ENCODE results near the gene DPP8.
"Not testable (repeated sequence)": the region's sequence is repeated elsewhere in the genome, so short reads cannot be mapped to it uniquely, and the experiment has no call there.

DPP8 gene

DNA sequence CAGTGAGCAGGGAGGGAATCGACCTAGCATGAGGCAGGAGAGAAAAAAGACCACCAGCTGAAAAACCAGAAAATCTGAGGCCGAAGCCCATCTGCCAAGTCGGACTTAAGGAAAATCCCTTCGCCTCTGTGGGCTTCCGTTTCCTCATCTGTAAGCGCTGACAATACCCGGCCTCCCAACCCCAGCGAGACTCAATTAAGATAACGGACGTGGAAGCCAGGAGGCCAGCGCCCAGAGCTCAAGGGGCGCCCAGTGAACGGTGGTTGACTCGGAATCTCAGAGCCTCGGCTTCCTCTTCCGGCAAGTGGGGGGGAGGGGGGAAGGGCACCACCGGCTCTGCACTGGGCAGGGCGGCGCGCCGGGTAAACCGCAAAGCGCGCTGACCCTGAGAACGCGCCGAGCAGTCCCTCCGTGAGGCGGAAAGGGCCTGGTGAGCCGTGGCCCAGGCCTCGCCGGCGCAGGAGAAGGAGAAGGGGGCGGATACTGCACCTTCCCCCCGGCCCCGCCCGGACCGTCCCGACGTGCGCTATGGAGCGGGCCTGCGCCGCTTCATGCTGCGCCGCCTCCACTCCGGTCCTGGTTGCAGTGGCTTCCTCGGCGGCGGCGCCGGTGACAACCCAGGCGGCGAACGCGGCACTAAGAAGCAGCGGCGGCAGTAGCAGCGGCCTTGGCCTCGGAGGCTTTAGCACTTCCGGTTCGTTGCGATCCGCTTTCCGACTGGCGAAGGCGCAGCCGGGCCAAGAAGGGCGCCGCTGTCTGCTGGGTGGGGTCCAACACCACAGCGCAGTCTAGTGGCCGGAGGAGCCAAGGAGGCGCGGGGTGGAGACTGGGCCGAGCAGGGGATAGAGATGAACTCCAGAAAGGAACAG lies at the start of gene DPP8:
DPP8 (minus strand) TSS at position 693 of the 869 bp plus-strand sequence. CDS start 5,136 bp downstream, outside the sequence.
- DNase-seq (ENCODE audit: low read depth in 2 of 2), result peak; percentile 87 to 89

DNA sequence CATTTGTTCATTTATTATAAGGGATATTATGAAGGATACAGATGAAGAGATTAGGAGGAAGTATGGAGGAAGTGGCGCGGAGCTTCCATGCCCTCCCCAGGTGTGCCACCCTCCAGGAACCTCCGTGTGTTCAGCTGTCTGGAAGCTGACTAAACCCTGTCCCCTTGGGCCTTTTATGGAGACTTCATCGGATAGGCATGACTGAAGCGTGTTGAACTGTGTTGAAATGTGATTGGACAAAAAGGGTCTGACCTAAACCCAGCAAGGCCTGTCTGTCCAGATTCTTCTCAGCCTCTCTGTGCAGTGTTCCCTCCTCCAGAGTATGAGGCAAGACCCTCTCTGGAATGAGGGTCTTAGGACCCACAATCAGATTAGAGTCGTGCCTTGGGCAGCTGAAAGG lies 44.4 kb upstream of the DPP8 start:
- DNase-seq (ENCODE audit: low read depth in 2 of 2), result no peak

DNA sequence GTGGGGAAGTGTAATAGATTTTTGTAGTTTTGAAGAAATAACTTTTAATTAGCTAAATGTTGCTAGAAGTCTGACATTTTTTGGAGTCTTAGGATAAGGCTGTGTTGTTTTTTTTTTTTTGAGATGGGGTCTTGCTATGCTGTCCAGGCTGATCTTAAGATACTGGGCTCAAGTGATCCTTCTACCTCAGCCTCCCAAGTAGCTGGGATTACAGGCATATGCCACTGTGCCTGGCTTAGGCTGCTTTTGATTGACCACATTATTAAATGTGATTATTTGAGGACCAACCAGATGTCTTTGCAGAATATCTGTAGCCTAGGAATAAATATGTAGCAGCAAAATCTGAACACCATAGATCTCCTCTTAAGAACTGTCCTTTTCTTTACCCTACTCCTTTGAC lies 42.5 kb upstream of the DPP8 start:
- no peak for DNase-seq (ENCODE audit: low read depth in 2 of 2)

DNA sequence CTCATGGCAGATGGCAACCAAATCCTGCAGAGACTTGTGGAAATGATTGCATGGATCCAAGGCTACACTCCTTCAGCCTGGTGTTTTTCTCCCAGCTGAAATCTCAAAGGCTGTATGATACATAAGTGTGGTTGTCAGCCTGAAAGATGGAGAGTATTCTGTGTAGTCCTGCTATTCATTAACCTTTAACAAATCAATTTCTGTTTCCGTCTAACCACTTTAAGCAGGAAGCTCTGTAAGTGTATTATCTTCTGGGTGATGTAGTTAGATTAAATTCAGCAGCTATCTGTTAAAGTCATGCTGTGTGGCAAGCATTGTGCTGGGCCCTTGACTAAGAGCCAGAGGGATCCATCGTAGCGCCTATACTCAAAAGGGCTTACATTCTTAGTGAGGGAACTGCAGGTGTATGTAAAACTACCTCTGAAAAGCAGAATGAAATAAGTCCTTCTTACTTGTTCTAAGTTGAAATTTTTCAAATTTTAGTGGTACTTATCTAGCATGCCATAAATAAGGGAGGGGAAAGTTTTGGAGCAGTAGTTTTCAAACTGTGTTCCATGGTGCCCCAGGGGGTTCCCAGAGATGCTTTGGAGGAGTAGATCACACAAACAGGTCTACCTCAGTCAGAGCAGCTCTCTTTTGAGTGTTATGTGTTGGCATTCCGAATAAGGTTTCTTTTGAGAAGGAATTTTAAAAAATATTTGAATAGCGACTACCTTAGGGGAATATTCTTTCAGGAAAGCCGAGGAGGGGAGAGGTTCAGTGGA lies 41.7 kb upstream of the DPP8 start:
- no peak for DNase-seq (ENCODE audit: low read depth in 2 of 2)

DNA sequence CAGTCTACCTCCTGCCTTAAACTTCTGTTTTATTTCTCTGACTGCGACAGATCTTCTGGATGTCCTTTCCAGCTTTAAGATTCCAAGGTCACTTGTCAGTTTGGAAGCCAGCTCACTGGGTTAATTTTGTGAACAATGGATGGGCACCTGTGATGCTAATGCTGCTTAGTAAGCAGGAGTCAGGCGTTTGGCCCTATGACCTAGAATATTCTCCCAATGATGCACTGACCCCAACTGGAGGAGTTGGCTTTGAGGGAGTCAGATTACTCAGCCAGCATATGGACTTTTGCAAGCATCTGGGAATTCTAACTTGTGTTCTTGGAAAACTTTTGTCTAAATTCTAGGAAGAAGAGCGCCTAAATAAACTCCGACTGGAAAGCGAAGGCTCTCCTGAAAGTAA lies 40.8 kb upstream of the DPP8 start:
- no peak for DNase-seq (ENCODE audit: low read depth in 2 of 2)

DNA sequence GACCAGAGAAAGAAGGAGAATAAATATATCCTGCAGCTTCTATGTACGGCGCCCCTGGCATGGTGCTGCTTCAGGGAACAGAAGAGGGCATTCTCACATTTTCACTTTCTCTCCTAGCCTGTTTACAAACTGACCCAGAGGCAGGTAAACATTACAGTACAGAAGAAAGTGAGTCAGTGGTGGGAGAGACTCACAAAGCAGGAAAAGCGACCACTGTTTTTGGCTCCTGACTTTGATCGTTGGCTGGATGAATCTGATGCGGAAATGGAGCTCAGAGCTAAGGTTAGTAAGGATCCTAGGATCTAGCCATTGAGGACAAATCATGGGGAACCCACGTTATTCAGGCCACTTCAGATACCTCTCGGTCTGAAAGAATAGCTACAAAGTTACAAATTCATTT lies 39.1 kb upstream of the DPP8 start:
- DNase-seq (ENCODE audit: low read depth in 2 of 2), result no peak

DNA sequence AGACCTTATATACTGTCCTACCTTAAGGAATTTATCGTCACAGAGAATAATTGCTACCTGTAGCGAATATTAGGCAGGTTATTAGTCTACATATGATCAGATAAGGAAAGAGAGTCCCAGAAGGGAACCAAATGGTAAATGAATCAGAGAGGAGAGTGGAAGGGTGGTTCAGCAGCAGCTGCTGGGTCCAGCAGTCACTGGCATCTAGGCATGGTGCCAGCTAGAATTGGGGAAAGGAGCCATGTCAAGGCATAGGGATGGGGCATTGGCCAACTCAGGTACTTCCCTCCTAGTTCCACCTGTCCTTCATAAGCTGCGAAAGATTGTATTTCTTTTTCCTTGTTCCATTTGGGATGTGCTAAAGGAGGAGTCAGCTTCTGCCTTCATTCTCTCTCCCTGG lies 36.2 kb upstream of the DPP8 start:
- no peak for DNase-seq (ENCODE audit: low read depth in 2 of 2)

DNA sequence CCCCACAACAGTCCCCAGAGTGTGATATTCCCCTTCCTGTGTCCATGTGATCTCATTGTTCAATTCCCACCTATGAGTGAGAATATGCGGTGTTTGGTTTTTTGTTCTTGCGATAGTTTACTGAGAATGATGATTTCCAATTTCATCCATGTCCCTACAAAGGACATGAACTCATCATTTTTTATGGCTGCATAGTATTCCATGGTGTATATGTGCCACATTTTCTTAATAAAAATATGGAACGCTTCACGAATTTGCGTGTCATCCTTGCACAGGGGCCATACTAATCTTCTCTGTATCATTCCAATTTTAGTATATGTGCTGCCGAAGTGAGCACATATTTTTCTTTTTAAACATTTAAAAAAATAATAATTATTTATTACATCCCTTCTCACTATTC lies 35.4 kb upstream of the DPP8 start:
- DNase-seq (ENCODE audit: low read depth in 2 of 2), result not testable (repeated sequence)

DNA sequence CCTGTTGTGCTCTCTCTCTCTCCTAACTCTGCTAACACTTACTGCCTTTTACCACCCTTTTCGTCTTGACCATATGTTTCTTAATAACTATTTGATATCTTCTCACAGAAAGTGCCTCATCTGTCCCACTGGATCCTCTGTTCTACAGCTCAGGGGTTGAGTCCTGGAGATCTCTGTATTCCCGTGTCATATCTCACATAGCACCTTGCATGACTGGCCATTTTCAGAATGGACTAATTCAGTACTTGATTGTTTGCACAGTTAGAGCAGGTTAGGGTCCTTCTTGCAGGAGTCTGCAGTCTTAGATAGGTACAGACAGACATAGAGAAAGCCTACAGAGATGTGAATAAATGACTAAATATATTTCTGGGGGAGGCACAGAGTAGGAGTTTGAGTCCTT lies 33.7 kb upstream of the DPP8 start:
- DNase-seq (ENCODE audit: low read depth in 2 of 2), result no peak

DNA sequence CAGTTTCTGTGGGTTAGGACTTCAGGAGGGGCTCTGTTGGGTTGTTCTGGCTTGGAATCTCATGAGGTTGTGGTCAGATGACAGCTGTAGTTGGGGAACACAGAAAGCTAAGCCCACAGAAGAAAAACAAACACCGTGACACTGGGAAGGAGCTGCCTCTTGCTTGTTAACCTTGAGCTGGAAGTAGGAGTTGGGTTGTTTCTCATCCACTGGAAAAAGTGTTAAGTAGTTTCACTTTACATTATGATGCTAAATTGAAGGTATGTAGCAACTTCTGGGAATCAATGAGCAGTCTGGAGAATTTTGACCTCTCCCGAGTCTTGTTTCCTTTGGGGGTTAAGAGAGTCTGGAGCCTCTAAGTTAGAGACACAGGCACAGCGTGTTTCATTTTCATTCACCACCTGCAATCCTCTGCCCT lies 33.2 kb upstream of the DPP8 start:
- no peak for DNase-seq (ENCODE audit: low read depth in 2 of 2)

DNA sequence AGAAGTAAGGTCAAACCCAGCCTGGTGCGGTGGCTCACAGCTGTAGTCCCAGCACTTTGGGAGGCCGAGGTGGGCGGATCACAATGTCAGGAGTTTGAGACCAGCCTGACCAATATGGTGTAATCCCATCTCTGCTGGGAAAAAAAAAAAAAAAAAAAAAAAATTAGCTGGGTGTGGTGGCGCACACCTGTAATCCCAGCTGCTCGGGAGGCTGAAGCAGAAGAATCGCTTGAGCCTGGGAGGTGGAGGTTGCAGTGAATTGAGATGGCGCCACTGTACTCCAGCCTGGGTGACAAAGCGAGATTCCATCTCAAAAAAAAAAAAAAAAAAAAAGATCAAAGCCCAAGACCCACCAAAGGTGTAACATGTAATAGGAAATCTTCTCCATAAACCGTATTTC lies 31.8 kb upstream of the DPP8 start:
- not testable (repeated sequence) for DNase-seq (ENCODE audit: low read depth in 2 of 2)

DNA sequence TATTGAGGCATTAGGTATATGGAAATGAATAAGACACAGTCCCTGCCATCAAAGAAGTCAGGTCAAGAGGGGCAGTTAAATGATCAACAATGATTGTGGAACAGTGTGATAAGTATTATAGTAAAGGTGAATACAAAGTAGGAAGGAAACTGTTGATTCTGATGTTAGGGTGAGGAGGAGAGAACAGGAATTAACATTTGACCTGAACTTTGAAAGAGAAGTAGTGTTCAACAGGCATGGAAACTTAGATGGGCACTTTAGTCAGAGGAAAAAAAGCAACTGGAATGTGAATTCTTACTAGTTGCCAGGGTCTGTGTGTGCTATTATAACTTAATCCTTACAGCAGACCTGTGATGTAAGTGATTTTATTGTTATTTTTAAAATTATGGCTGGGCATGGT lies 30.4 kb upstream of the DPP8 start:
- DNase-seq (ENCODE audit: low read depth in 2 of 2), result no peak

DNA sequence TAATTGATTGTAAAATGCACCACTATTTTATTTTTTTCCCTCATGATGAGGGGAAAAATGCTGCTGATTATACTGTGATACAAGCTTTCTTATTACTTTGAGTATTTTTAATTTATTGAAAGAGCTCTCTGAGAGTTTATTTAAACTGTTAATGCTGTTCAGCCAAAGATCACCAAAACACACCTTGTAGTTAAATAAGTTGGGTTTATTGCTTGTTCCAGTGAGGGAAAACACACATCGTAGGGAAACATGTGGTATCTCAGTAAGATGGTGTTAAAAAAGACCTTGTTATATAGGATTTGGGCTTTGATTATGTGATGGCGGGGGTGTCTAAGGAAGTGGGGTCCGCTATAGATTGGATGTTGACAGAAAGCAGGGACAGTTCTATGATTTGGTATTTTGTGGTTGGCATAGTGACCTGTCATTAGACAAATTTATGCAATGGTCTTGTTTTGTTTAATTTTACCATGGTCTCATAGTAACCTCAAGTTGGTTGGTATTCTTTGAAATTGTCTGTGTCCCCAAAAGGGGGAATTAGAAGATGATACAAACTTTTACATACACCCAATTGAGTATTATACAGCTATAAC lies 23.8 kb upstream of the DPP8 start:
- no peak for DNase-seq (ENCODE audit: low read depth in 2 of 2)

DNA sequence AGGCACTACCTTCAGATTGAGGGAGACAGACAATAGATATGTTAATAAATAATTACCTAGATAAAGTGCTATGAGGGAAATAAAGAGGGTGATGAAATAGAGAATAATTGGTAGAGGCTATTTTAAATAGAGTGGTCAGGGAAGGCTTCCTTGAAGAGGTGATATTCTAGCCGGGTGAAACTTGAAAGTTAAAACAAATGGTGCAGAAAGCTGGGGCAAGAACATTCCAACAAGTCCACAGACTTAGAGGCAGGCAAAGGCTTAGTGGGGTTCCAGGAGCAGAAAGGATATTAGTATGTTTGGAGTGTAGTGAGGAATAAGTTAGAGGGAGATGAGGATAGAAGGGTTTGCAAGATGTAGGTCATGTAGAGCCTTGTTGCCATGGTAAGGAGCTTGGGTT lies 22.8 kb upstream of the DPP8 start:
- no peak for DNase-seq (ENCODE audit: low read depth in 2 of 2)

DNA sequence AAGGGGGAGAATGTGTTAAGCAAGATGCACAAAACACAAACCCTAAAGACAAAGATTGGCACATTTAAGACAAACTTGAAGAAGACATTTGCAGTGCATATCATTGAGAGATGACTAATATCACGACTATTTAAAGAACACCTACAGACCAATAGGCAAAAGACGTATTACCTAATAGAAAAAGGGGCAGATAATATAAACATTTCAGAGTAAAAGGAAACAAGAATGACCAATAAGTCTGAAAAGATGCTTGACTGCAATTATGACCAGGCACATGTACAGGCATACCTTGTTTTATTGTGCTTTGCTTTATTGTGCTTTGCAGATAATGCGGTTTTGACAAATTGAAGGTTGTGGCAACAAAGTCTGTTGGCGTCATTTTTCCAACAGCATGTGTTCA lies 17.7 kb upstream of the DPP8 start:
- no peak for DNase-seq (ENCODE audit: low read depth in 2 of 2)

DNA sequence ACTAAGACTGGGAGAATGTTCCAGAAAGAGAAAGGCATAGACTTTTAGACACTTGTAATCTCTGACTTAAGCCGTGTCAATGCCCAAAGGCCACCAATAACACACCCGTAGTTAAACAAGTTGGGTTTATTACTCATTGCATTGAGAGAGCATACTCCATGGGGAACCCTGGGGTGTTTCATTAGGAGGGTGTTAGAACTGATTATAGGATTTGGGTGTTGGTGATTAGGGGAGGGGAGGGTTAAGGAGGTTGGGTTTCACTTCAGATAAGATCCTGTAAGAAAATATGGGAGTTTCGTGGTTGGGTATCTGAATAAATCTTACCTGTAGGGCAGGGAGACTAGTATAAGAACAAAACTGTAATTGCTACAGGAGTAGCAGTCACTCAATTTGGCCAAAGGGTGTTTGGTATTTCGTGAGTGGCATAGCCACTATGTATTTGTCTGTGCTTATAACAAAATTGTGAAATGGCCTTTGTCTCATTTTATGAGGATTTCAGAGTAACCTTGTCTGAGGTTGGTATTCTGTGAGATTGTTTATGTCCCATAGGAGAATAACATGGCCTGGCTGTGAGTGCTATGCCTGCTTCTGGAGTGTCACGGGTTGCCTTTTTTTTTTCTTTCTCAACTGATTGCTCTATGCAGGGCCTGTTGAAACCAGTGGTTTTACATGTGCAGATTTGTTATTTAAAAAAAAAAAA lies 15.7 kb upstream of the DPP8 start:
- no peak for DNase-seq (ENCODE audit: low read depth in 2 of 2)

DNA sequence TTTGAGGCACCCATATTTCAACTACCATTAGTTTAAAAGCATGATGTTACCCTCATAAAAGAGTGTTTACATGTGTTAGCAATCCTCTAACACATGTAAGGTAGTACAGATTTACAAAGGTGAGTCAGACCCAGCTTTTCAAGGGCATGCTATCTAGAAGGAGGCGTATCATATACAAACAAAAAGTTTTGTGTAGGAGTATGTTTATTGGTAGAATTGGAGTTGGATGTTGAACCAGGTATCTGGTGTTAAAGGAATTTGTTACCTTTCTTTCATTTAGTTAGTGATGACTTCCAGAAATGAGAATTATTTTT lies 15.2 kb upstream of the DPP8 start:
- DNase-seq (ENCODE audit: low read depth in 2 of 2), result no peak

DNA sequence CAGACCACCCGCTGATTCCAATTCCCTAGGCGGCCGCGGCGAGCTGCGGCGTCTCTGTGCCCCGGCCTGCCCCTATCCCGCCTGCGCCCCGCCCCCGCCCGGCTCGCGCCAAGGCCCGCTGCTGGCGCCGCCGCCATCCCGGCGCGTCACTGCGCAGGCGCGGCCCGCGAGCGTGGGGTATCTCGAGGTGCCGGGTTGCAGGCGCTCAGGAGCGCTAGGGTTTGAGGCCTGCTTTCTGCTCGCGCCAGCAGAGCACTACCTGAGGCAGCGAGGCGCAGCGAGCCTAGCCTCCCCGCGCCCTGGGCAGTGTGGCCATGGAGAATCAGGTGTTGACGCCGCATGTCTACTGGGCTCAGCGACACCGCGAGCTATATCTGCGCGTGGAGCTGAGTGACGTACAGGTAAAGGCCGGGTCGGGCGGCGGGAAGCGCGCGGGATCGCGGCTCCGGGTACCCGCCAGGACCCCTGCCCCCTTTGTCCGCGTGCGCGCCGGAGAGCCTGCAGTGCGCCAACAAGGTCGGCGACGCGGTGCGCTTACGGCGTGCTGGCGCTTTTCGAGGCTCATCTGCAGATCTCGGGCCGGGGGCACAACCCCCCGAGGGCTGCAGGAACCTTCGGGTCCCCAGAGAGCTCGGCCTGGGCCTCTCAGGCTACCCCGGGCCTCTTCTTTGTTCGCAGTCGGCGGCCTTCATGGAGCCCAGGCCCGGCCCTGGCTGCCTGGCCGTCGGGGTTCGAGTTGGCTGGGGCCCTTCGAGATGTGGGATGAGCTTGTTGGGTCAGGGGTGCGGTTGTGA lies 13.0 kb upstream of the DPP8 start, which contains the start of gene HACD3:
HACD3 (plus strand) TSS at position 146 of the 794 bp plus-strand sequence; CDS start at position 315, 169 bp downstream.
- peak; percentile 79 to 81 for DNase-seq (ENCODE audit: low read depth in 2 of 2)

DNA sequence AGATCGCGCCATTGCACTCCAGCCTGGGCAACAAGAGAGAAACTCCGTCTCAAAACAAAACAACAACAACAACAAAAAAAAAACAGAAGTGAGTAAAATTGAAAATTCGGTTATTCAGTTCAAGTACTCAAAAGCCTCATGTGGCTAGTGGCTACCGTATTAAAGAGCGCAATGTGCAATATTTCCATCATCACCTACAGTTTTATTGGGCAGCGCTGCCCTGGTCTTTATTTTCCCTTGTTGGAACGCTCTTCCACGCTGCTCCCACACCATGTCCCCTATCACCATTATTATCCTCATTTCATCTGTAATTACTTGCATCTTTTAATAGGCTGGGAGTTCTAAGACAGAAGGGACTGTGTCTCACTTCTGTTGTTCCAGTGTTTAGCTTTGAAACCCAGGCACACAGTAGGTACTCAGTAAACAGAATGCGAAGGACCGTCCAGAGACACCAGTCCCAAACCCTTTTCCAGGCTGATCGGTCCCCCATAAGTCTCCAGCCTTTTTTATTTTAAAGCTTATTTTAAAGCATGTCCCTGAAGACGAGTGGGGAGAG lies 12.4 kb upstream of the DPP8 start:
- DNase-seq (ENCODE audit: low read depth in 2 of 2), result no peak

DNA sequence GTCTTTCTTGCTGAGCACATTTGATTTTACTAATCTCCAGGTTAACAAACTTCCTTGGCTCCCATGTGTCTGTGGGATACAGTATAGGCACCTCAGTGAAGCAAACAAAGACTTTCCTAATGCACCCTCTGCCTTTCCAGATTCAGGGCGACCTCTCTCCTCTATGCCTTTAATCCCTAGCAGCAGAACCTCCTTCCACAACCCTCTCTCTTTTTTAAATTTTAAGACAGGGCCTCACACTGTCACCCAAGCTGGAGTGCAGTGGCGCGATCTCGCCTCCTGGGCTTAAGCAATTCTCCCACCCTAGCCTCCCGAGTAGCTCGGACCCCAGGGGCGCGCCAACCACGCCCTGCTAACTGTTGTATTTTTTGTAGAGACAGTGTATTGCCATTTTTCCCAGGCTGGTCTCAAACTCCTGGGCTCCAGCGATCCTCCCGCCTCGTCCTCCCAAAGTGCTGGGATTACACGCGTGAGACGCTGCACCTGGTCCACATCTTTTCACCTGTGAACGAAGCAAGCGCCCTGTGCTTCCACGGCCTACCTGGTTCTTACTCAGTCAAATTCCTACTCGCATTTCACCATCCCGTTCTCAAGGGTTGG lies 11.1 kb upstream of the DPP8 start:
- no peak for DNase-seq (ENCODE audit: low read depth in 2 of 2)

DNA sequence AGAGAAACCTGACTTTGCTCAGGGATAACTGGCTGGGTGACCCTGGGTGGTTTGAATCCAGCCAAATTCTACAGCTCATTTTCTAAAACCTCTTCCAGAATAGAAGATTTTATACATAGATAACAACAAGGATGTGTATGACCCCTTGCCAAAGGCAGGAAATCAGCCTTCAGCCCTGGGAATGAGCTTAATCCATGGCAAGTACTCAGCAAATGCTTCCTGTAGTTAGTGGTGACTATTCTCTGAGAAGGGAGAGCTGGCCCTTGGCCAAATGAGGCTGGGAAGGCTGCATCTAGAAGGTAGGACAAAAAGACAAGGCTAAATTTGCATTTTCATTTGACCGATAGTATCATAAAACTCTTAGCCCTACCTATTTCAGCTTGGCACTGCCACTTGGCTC lies 8.1 kb upstream of the DPP8 start:
- DNase-seq (ENCODE audit: low read depth in 2 of 2), result no peak
